HG02981 (cell line): ENCODE measurements around the gene VWA3B.
"Not testable (repeated sequence)": the region's sequence is repeated elsewhere in the genome, so short reads cannot be mapped to it uniquely, and the experiment has no call there.

Experiments
- ATAC-seq: cut with Tn5 transposase; IDR thresholded peaks from one replicate; pipeline ENCODE4 v1.9.1; 2021; ENCODE audit warnings: mild to moderate bottlenecking, moderate library complexity; ENCODE audit not compliant: unreplicated experiment

Gene VWA3B

DNA sequence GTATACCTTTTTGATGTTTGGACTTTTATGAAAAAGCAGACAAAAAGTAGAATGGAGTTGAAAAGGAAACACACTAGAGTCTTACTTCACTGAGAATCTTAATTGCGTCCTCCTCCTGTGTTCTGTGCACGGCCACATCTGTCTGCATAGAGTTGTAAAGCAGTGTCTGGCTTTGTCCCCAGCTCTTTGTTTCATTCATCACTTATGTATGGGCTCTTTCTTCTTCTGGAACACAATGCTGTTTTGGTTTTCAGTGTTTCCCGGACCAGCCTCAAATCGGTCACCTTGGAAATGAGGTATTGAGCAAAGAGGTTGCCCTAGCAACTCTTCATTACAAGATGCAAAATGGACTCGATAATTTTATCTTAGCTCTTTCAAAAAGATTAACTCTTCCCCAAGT, 155.0 kb downstream of the VWA3B start:
- no peak for ATAC-seq

DNA sequence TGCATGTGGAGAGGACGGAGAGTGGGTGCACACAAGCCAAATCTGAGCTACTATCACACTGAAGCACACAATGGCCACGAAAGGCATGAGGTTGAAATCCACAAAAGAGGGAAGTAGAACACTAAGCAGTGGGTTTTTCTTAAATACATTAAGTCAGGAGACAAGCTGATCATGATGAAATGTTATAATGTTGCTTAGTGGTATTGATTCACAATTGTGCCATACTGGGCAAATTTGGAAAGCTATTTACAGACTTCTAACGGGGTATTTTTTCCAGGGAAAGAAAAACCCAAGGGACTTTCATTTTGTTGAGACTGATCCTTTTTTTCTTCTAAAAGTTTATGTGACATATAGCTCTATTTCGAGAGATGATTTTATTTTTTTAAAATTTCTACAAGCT, 158.5 kb downstream of the VWA3B start:
- ATAC-seq: no peak

DNA sequence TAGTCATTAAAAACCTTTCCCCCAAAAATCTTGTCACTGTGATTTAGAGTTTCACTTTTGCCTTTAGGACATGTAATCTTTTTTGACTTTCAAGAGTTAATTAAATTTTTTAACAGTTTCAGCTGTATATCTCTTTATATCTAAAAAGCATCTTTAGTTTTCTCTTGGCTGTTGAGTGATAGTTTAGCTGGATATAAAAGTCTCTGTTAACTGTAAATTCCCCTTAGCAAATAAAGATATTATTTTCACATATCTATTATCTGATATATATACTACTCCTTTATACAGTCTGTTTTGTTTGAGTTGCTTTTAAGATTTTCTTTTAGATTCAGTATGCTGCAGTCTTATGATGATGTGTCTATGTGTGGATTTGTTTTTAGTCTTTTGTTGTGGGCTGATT, 160.4 kb downstream of the VWA3B start:
- no peak for ATAC-seq

DNA sequence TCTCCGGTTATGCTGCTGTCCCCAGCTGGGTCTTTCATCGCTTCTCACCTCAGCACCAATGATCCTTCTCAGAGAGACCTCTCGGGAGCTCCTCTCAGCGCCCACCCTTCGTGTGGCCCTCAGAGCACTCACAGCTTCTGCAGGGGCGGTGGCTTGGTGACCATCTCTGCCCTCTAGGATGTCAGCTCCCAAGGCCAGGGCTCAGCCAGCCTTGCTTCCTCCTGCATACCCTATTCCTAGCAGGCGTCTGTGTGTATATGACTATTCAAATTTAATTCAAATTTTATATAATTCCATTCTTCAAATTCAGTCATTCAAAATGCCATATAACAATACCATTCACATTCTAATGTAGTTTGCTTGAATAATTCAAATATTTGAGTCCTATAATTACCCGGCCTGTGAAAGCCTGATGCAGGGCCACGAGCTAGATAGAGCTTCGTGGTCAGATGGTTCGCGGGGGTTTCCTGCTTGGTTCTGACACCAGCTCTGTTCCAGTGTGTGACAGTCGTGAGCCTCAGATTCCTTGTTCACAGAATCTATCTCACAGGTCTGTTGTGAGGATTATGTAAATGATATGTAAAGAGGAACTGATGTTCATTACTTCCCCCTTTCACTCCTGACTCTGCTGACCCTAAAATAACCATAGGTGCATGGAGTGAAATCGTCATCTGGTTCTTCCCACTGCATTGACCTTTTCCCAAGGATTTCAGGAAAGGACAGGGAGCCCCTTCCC, 165.2 kb downstream of the VWA3B start:
- no peak for ATAC-seq

DNA sequence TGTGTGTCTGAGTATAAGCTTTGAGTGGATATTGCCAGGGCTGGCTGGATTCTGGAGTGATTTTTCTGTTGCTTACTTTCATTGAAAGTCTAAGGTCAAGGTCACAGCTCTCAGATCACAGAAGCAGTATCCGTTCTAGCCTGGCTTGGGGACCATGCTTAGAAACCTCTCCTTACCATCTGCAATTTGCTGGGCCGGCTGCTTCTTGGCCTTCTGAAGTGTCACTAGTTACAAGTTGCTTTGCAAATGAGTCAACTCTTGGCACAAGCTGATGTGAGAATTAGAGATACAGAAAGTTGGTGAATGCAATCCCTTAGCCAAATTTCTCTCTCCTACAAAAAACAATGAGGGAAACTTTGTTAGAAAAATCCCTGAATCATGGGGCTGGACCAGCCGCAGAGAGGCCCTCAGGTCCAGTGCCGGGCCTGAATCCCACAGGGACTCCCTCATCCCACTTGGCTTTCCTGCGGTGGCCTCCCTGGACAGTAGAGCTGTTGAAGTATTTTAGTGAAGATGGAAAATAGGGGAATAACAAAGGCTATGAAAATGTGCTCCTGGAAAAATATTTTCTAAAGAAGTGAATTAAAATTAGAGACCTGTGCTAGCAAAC, 166.6 kb downstream of the VWA3B start:
- no peak for ATAC-seq

DNA sequence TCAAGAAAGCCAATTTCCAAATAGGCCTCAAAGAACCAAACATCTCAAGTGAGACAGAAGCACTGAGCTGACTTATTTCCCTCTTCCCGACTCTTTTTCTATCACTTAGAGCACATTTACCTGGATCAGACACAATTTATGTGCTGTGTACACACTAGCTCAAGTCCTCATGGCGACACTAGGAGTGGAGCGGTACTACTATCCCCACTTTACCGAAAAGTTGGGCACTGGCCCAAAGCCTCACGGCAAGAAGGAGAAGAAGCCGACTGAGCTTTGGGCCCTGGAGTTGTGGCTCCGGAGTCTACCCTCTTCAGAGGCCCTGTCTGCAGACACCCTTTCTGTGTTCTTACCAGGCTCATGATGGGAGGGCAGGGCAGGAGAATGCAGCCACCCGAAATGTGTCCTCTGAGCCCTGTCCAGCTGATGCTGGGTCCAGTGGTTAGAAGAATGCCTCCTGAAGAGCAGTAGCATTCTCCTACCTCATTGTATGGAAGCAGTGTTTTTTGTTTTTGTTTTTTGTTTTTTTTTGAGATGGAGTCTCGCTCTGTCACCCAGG, 167.6 kb downstream of the VWA3B start:
- no peak for ATAC-seq

DNA sequence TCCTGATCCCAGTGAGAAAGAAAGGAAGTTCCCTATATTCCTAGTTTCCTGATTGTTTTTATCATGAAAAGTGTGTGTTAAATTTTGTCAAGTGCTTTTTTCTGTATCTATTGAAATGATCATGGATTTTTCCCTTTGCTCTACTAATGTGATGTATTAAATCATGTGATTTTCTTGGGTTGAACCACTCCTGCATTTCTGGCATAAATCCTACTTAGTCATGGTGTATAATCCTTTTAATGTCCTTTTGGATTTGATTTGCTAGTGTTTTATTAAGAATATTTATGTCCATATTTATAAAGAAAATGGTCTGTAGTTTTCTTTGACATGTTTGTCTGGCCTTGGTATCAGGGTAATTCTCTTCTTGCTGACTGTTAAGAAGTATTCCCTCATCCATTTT, 171.9 kb downstream of the VWA3B start:
- ATAC-seq: no peak

DNA sequence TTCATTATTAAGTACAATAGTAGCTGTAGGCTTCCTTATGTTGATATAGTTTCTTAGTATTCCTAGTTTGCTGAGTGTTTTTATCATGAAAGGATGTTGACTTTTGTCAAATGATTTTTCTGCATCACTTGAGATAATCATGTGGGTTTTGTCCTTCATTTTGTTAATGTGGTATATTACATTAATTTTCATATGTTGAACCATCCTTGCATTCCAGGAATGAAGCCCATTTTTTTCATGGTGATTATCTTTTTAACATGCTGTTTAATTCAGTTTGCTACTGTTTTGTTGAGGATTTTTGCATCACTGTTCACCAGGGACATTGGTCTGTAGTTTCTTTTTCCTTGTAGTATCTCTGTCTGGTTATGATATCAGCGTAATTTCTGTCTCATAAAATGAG, 176.4 kb downstream of the VWA3B start:
- no peak for ATAC-seq

DNA sequence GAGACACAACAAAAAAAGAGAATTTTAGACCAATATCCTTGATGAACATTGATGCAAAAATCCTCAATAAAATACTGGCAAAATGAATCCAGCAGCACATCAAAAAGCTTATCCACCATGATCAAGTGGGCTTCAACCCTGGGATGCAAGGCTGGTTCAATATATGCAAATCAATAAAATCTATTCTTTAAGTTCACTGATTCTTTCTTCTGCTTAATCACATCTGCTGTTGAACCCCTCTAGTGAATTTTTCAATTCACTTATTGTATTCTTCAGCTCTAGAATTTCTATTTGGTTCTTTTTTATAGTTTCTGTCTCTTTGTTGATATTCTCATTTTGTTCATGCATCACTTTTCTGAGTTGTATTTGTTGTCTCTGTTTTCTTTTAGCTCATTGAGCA, 181.3 kb downstream of the VWA3B start:
- ATAC-seq: not testable (repeated sequence)

DNA sequence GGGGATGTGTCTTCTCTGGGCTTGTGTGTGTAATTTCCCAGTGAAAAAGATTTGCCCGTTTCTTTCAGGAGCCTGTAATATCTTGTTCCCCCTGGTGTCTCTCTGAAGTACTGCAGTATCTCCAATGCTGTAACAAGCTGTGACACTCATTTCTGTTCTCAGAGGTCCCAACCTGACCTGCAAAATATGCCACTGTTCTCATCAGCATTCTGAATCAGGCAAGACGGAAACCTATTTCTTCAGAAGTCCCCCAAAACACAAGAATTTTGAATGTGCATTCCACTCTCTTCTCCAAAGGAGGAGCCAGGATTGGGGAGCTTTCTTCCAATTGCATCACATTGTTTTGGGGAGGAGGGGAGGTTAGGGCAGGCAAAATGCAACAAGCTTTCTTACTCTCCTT, 182.3 kb downstream of the VWA3B start:
- no peak for ATAC-seq

DNA sequence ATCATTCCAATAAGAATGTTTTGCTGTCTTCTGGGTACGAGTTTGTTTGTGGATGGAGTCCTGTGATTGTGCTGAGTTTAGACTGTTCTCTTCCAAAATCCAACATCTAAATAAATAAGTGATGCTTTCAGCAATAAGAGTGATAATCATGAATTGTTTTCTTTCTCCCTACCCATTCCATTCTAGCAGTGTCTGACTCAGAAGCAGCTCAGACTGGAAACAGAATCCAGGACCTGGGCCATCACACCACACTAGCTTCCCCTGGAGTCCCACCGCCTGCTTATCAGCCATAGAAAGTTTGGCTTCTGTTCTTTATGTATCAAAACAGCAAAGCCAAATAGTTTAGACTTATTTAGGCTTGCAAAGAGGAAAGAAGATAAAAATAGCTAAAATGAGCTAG, 182.9 kb downstream of the VWA3B start:
- ATAC-seq: no peak

DNA sequence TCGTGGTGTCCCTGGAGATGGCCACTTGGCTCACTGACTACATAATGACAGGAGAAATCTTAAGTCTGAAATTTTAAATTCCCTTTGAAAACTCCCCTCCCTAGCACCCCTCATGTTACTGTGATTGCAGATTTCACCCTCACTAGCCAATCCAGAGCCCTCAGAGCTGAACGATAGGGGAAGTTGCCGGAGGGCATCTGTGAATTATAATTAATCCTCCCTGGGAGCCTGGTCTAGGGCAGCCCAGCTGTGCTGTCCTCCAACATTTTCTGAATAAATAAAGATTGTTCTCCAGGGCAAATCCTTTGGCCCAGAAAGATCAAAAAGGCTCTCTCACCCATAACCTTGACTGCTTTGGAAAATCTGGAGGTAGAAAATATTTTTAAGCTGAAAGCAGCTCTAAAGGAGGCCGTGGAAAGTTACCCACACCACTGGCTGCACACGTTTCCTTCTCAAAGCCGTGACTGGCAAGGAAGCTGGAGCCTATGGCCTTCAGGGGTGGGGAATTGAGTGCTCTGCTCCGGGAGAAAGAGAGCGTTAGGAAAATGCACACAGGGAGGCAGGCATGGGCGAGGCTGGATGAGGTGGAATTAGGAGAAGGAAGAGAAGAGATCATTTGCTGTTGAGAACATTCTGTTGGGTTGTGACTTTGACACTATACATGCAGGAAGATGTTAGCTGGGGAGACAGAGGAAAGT, 190.3 kb downstream of the VWA3B start:
- ATAC-seq: no peak

DNA sequence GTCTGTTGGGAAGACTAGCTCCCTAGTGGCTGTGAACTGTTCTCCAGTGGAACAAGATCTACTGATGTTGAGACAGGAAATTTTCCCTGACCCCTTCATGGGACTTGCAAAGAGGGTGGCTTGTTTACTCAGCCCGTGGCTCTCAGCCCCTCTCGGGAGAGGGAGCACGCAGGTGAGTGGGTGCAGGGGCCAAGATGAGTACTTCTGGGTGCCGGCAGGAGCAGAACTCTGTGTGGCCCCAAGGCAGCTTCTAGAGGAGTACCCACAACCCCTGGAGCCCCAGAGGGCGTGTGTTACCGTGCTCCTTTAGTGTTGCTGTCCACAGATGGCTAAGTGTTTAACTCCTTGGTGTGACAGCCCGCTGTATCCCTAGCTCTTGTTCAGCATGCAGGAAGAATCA, 191.1 kb downstream of the VWA3B start:
- ATAC-seq: no peak

DNA sequence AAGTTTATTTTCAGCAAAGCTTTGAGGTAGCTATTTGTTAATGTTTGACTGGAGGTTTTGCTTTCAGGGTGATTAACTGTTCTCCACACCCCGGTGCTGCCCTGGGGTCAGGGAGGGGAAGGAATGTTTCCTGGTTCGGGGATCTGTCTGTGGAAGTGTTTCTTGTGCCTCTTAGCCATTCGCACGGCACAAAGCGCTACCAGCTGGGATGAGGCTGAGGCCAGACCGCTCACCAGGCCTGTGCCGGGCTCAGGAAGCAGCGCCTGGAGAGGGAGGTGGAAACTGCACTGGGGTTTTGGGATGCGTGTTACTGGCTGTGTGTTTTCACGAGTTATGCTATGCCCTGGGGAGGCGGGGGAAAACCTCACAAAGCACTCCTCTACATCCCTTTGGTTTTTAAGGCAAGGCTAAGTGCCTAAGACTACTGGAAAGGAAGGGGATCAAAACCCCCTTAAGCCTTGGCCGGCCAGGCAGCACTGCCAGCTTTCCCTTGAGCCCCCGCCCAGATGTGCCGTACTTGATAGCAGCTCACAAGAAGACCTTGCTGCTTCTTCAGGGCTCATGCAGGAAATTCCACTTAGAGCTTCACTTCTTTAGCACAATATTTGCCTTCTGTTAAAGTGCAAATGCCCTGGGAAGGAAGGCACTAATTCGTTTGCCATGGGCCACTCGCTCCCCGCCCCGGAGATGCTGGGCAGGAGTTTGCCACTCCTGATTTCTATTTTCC, 193.6 kb downstream of the VWA3B start:
- no peak for ATAC-seq

DNA sequence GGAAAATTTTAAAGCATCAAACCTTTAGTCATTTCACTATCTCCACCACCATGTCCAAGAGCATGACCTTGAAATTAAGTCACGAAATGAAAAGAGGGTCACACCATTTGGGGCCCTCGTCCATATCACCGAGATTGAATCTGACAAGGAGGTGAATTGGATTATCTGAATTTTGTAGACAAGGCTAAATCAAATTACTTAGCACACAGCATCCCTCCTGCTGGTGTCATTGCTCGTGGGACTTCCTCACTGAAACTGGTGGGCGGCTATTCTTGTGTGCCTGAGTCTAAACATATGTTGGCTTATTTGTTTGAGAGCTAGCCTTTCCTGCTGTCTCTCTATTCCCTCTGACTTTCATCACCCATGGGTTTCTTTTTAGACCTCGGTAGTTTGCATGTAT, 194.6 kb downstream of the VWA3B start:
- no peak for ATAC-seq

DNA sequence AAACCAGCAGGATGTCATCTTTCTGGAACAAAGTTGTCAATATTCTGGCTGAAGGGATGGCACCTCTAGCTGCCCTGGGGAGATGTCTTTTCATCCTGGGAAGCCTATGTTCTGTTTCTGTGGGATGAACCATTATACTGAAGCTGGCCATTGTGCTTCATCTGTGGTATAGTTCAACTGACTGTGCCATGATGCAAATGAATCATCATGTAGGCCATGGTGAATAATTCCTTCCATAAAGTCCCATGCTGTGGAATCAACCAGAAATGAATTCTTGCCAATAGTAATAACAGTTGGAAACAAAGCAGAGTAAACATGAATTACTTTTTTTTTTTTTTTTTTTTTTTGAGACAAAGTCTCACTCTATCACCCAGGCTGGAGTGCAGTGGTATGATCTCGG, 195.1 kb downstream of the VWA3B start:
- ATAC-seq: no peak

DNA sequence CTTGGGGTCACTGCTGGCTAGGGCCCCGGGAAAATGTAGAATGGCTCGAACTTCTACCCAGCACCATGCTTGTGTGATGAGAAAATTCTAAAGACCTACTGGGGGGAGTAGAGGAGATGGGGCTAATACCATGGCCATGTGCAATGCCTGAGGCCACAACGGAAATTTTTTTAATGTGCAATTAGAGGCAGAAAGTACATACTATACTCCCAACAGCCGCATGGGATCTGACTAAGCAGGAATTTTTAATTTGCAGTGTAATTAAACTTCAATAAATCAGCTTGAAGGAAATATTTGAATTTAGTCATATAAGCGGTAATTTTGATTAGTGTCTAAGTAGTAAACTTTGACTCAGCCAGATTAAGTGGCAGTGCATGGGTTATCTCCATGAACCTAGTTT, 206.1 kb downstream of the VWA3B start:
- ATAC-seq: no peak

DNA sequence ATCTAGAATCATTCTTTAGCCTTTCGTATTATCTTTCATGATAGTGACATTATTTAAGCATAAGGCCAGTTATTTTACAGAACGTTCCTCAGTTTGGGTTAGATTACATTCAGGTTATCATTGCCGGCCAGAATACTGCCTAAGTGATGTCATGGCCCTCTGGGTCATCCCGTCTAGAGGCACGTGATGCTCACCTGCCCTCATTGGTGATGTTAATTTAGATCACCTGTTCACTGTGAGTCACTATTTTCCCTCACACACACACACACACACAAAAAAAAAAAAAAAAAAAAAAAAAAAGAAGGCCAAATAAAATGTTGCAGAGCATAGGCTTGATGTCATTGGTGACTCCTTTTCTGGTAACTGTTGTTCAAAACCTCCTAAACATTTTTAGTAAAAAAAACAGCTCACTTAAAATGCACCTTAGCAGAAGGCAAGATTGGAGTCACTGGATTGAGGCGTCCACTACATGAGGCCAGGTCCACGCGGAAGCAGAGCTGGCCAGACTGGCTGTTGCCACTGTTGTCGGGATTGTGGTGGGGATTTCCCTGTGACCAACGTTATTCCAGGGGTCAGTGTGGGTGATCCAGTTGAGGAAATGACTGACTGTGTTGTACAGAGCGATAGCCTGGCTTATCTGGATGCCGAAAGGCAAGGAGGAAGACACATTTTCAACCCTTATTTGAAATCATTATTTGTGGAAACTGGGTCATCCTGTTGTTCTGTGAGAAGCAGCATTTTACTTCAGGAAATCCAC, 207.1 kb downstream of the VWA3B start:
- no peak for ATAC-seq

DNA sequence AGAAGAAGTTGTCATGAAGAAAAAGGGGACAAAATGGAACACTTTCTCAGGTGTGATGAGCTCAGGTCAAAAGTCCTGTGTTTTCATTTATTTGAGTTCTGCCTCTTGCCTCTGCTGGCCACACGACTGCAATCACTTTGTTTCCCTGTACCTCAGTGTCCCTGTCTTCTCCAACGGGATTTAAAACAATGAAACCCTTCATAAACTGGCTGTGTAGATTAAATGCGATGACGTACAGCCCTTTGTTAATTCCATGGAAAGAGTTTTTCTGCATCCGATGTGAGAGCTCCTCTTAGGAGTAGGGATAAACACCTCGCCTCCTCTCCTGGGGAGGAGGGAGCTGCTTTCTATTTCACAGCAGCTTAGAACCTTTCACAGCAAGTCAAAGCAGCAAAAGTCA, 207.7 kb downstream of the VWA3B start:
- no peak for ATAC-seq

DNA sequence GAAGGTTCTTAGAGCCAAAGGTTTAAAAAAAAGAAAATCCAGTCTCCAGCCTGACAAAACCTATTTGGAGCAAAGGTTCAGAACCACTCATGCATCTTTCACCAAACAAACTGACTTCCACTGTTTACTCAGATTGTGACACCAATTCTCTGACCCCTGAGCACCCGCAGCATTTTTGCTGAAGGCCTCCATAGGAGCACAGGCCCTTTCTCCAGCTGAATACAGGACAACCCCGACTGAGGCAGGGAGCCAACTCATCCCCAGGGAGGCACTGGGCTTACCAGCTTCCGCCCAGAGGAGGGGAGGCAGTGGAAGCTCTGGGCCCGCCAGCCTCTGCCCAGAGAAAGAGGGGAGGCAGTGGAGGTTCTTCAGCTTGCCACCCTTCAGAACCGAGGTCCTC, 208.3 kb downstream of the VWA3B start:
- ATAC-seq: no peak
